ENCODE measurements around the gene TARM1. TPM values are rescaled to one million over a fixed set of nuclear protein-coding genes. Genes with fewer than 3 reads are reported as not detected.

TARM1 gene
- total and polyA plus RNA-seq, 2 of the 8 experiments (the other 6 are each of a cell fraction or from before 2014, with no cell fraction given), result not detected

DNA sequence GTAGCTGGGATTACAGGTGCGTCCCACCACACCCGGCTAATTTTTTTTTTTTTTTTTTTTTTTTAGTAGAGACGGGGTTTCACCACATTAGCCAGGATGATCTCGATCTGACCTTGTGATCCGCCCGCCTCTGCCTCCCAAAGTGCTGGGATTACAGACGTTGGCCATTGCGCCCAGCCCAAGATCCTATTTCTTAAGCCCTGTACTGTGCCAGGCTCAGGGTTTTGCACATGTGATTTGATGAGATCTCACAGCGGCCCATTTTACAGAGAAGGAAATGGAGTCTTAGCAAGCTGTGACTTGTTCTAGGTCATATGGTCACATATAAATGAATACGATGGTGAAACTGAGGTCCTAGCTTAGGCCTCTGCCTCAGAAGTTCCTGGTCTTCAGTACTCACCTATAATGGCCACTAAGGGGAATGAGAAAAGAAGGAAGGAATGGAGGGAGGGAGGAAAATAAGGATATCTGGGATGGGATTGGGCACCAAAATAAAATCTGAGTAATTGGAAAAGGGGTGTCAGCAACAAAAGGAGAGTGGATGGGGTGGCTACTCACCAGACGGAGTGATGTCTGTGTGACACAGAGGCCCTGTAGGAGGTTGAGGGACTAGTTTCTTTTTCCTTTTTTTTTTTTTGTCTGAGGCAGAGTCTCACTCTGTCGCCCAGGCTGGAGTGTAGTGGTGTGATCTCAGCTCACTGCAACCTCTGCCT lies 18.2 kb upstream of the TARM1 start:
- Histone ChIP-seq H2AFZ (ENCODE audit: low read length) (no peak overlapping the region), H3K79me2 (ENCODE audit: control insufficient read depth in 1 of 2, insufficient read depth in 2 of 2, low read length in 2 of 2) (peaks cover 0 to 10% of the 10 kb centered on the region in 2 experiments; a peak in 2 of 4 replicates), H3K27ac (ENCODE audit: low read depth, low read length) (no peak overlapping the region), H3K14ac (ENCODE audit: insufficient read length) (no peak overlapping the region), H3K23me2 (ENCODE audit: low read depth, low read length) (peaks cover 18% of the 10 kb centered on the region), H2BK120ac (replicated peaks; ENCODE audit: low read depth, low read length) (no peak overlapping the region), H3K27me3 (replicated peaks in 1 of 4; ENCODE audit: control insufficient read depth in 3 of 4, extremely low read depth in 1 of 4, insufficient read depth in 3 of 4, low read length in 3 of 4) (peaks cover 6 to 29% (median 18%) of the 10 kb centered on the region in 4 experiments), H3K23ac (ENCODE audit: insufficient read length) (no peak overlapping the region), H3K36me3 (ENCODE audit: control insufficient read depth in 2 of 4, insufficient read depth in 4 of 4, low read length in 3 of 4) (peaks cover 0 to 1% (median 0%) of the 10 kb centered on the region in 4 experiments; a peak in 1 of 8 replicates), H3K4me2 (ENCODE audit: insufficient read depth in 1 of 2, low read depth in 2 of 2, low read length in 2 of 2) (no peak overlapping the region), H2AK5ac (ENCODE audit: low read depth, low read length) (no peak overlapping the region), H2BK20ac (ENCODE audit: low read length) (no peak overlapping the region), H3K4me3 (ENCODE audit: extremely low read depth in 1 of 4, insufficient read depth in 2 of 4, low read depth in 3 of 4, low read length in 4 of 4) (no peak overlapping the region), H3K4me1 (replicated peaks in 1 of 4; ENCODE audit: control insufficient read depth in 3 of 4, insufficient read depth in 4 of 4, low read length in 3 of 4) (peaks cover 0 to 5% (median 2%) of the 10 kb centered on the region in 4 experiments; a peak in 4 of 7 replicates), H4K91ac (replicated peaks; ENCODE audit: insufficient read length, low read length) (no peak overlapping the region), H2BK15ac (ENCODE audit: low read length) (no peak overlapping the region), H3K56ac (replicated peaks; ENCODE audit: insufficient read length, low read depth, low read length) (no peak overlapping the region), H3K9me3 (ENCODE audit: insufficient read depth in 2 of 2, low read depth in 1 of 2, low read length in 1 of 2) (no peaks in the 10 kb centered on the region; a peak in 1 of 4 replicates), H4K20me1 (replicated peaks in 1 of 2; ENCODE audit: control insufficient read depth in 1 of 2, insufficient read depth in 2 of 2, low read length in 2 of 2) (peaks cover 0 to 1% of the 10 kb centered on the region in 2 experiments), H3K18ac (ENCODE audit: extremely low read depth, low read length) (no peak overlapping the region), H4K8ac (ENCODE audit: extremely low read depth, insufficient read depth, low read length) (no peak overlapping the region), H3K9ac (replicated peaks in 1 of 4; ENCODE audit: extremely low read depth in 1 of 4, low read depth in 3 of 4, low read length in 3 of 4) (no peak overlapping the region), H2BK5ac (ENCODE audit: low read depth, low read length) (no peak overlapping the region), H4K5ac (ENCODE audit: insufficient read length, low read depth, low read length) (no peak overlapping the region), H3K79me1 (ENCODE audit: low read depth, low read length) (no peaks in the 10 kb centered on the region), H3K4ac (replicated peaks; ENCODE audit: insufficient read length, low read depth, low read length) (no peak overlapping the region), H2BK12ac (ENCODE audit: low read depth, low read length) (no peak overlapping the region)
- FAIRE-seq (no peak), DNase-seq (ENCODE audit: low read depth in 1 of 2, low spot score in 2 of 2) (no peak)
- ChIA-PET POLR2A (ENCODE audit: partially characterized antibody) (interaction anchor here (0.7 to 6.1 kb wide), 6 partner anchors 11 to 240 kb away, joined by 3 to 37 read pairs (median 4); partner anchors contain the start of genes PRPF31, RPS9 and TFPT), CTCF (ENCODE audit: partially characterized antibody) (interaction anchor here (1.4 kb wide), 1 partner anchor 70 kb away, joined by 3 read pairs; no protein-coding TSS in a partner anchor)
- TF ChIP-seq ATF3 (IDR thresholded peaks at IDR 0.05; ENCODE audit: insufficient read depth, low read depth, low read length) (no peak), SIX5 (IDR thresholded peaks at IDR 0.05; ENCODE audit: low read depth, low read length) (no peak), SAP30 (IDR thresholded peaks at IDR 0.05; ENCODE audit: insufficient read depth, insufficient replicate concordance, low read length) (no peak), POU5F1 (IDR thresholded peaks at IDR 0.05; ENCODE audit: low read depth, low read length) (no peak), EP300 (IDR thresholded peaks at IDR 0.05; ENCODE audit: borderline replicate concordance in 1 of 2, low read depth in 2 of 2, low read length in 2 of 2) (no peak)
- WGBS, 2 experiments (ENCODE audit: extremely low coverage in 1 of 2, insufficient coverage in 1 of 2, insufficient read length in 1 of 2, insufficient replicate concordance in 2 of 2, low coverage in 1 of 2, low lambda C conversion rate in 2 of 2, missing lambda C conversion rate in 1 of 2), result 87% methylated on average over 10 of the region's 12 CpGs; no CpG with 5 or more reads in 1 of the 2 experiments
